Activated CD4-positive, alpha-beta T cell treated with anti-CD3 and anti-CD28 coated beads, Interleukin-2, amount 10 ng/mL, durations not matched to agents 24 days and 14 days (primary cell): Measurements from ENCODE around the gene ADAM17. TPM values are rescaled to one million over a fixed set of nuclear protein-coding genes. Genes with fewer than 3 reads are reported as not detected.

ENCODE experiments used
- total RNA-seq: library from RNA; stranded (reverse); gene quantifications from 2 replicates; pipeline ENCODE4 v1.2.3, GENCODE V29; 2022

Gene ADAM17
- total RNA-seq, 1 donor from 2014 or later = 25.6 TPM

Other genes starting within 250 kb of the ADAM17 start
- gene ITGB1BP1, start 132.3 kb downstream of the ADAM17 start, total RNA-seq = 121 and 131 TPM in 2 replicates
- 81.4 TPM in 2 replicates for gene CPSF3, start 132.2 kb downstream of the ADAM17 start, total RNA-seq
- 76.0 and 78.6 TPM in 2 replicates for gene IAH1, start 81.3 kb downstream of the ADAM17 start, total RNA-seq
- 321 and 335 TPM in 2 replicates for gene YWHAQ, start 75.2 kb upstream of the ADAM17 start, total RNA-seq